H9 (cell line): Measurements from ENCODE around the gene CREB3L2. TPM values are rescaled to one million over a fixed set of nuclear protein-coding genes. Genes with fewer than 3 reads are reported as not detected.

Source experiments
- DNase-seq: peaks from one replicate; pipeline ENCODE4 v3.0.0-alpha.2; 2017
- H2AFZ ChIP-seq: one replicate; pipeline ENCODE4 v1.6.1; 2013; ENCODE audit warnings: mild to moderate bottlenecking, low read length, control low read depth, moderate library complexity
- H2AK5ac ChIP-seq: 2 replicates; pipeline ENCODE4 v1.6.1; 2013; ENCODE audit warnings: low read length, control low read depth, mixed read lengths; ENCODE audit not compliant: insufficient read length
- H2BK120ac ChIP-seq: one replicate; pipeline ENCODE4 v1.6.1; 2013; ENCODE audit warnings: low read depth, mild to moderate bottlenecking, low read length, control low read depth, inconsistent platforms; ENCODE audit not compliant: poor library complexity, severe bottlenecking
- H2BK12ac ChIP-seq: 2 replicates; pipeline ENCODE4 v1.6.1; 2013; ENCODE audit warnings: low read length, control low read depth, mixed read lengths, low read depth; ENCODE audit not compliant: insufficient read length
- H2BK15ac ChIP-seq: 2 replicates; pipeline ENCODE4 v1.6.1; 2013; ENCODE audit warnings: low read depth, low read length, control low read depth
- H2BK20ac ChIP-seq: one replicate; pipeline ENCODE4 v1.6.1; 2013; ENCODE audit warnings: low read depth, mild to moderate bottlenecking, low read length, control low read depth, inconsistent platforms; ENCODE audit not compliant: poor library complexity, severe bottlenecking
- H2BK5ac ChIP-seq: 2 replicates; pipeline ENCODE4 v1.6.1; 2013; ENCODE audit warnings: low read length, control low read depth, mixed read lengths; ENCODE audit not compliant: insufficient read length
- H3K14ac ChIP-seq: 2 replicates; pipeline ENCODE4 v1.6.1; 2013; ENCODE audit warnings: low read length, control low read depth; ENCODE audit not compliant: insufficient read depth
- H3K18ac ChIP-seq: 2 replicates; pipeline ENCODE4 v1.6.1; 2013; ENCODE audit warnings: low read depth, mild to moderate bottlenecking, mixed read lengths, low read length, control low read depth; ENCODE audit not compliant: insufficient read length
- H3K23ac ChIP-seq: 2 replicates; pipeline ENCODE4 v1.6.1; 2013; ENCODE audit warnings: low read length, control low read depth, mixed read lengths, low read depth; ENCODE audit not compliant: insufficient read length
- H3K23me2 ChIP-seq: 2 replicates; pipeline ENCODE4 v1.6.1; 2013; ENCODE audit warnings: low read depth, mild to moderate bottlenecking, mixed read lengths, low read length, control low read depth; ENCODE audit not compliant: insufficient read length, poor library complexity, severe bottlenecking
- H3K27ac ChIP-seq: 2 replicates; pipeline ENCODE4 v1.5.1; 2013; ENCODE audit warnings: low read length, control low read depth, mixed read lengths, low read depth; ENCODE audit not compliant: insufficient read length
- H3K27me3 ChIP-seq: 2 replicates; pipeline ENCODE4 v1.6.1; 2013; ENCODE audit warnings: low read length, control low read depth, inconsistent platforms; ENCODE audit not compliant: insufficient read depth
- H3K4ac ChIP-seq: 2 replicates; pipeline ENCODE4 v1.6.1; 2013; ENCODE audit warnings: low read depth, mild to moderate bottlenecking, control low read depth, inconsistent platforms, low read length, moderate library complexity
- H3K4me1 ChIP-seq: 2 replicates; pipeline ENCODE4 v1.6.1; 2013; ENCODE audit warnings: low read length, control low read depth, inconsistent platforms; ENCODE audit not compliant: insufficient read depth
- H3K4me2 ChIP-seq: 2 replicates; pipeline ENCODE4 v1.6.1; 2013; ENCODE audit warnings: low read length, control low read depth, mixed read lengths; ENCODE audit not compliant: insufficient read length, insufficient read depth
- H3K56ac ChIP-seq: 2 replicates; pipeline ENCODE4 v1.6.1; 2013; ENCODE audit warnings: low read depth, mild to moderate bottlenecking, mixed read lengths, low read length, control low read depth; ENCODE audit not compliant: insufficient read length
- H3K79me1 ChIP-seq: 2 replicates; pipeline ENCODE4 v1.6.1; 2013; ENCODE audit warnings: low read depth, mild to moderate bottlenecking, moderate library complexity, low read length, control low read depth, inconsistent platforms; ENCODE audit not compliant: insufficient read depth, poor library complexity, severe bottlenecking
- H3K79me2 ChIP-seq: 2 replicates; pipeline ENCODE4 v1.6.1; 2013; ENCODE audit warnings: low read length, control low read depth, inconsistent platforms; ENCODE audit not compliant: insufficient read depth
- H3K9ac ChIP-seq: 2 replicates; pipeline ENCODE4 v1.6.1; 2013; ENCODE audit warnings: low read length, control low read depth, mixed read lengths; ENCODE audit not compliant: insufficient read length; ENCODE audit errors: extremely low read depth
- H3K9me3 ChIP-seq: one replicate; pipeline ENCODE4 v1.6.1; 2013; ENCODE audit warnings: low read depth, low read length, inconsistent platforms; ENCODE audit not compliant: control insufficient read depth
- H3T11ph ChIP-seq: one replicate; pipeline ENCODE4 v1.6.1; 2013; ENCODE audit warnings: mild to moderate bottlenecking, low read length, control low read depth, inconsistent platforms
- H4K20me1 ChIP-seq: one replicate; pipeline ENCODE4 v1.6.1; 2013; ENCODE audit not compliant: control insufficient read depth, insufficient read length, insufficient read depth
- H4K5ac ChIP-seq: 2 replicates; pipeline ENCODE4 v1.6.1; 2013; ENCODE audit warnings: low read depth, mild to moderate bottlenecking, mixed read lengths, low read length, control low read depth; ENCODE audit not compliant: insufficient read length
- H4K8ac ChIP-seq: replicated peaks from 2 replicates; pipeline ENCODE4 v1.6.1; 2013; ENCODE audit warnings: low read length, control low read depth, mixed read lengths, low read depth; ENCODE audit not compliant: insufficient read length
- H4K91ac ChIP-seq: 2 replicates; pipeline ENCODE4 v1.6.1; 2013; ENCODE audit warnings: low read depth, mild to moderate bottlenecking, moderate library complexity, mixed read lengths, low read length, control low read depth; ENCODE audit not compliant: insufficient read length
- H3K27ac Mint-ChIP-seq, 3 experiments: 2 replicates in 2 of 3; 3 replicates in 1 of 3; pipeline ENCODE4 v1.8.0; 2020 to 2021; ENCODE audit warnings: mixed read lengths in 3 of 3, mild to moderate bottlenecking in 1 of 3, moderate library complexity in 1 of 3
- H3K27me3 Mint-ChIP-seq: 2 replicates; pipeline ENCODE4 v1.8.0; 2021; ENCODE audit warnings: low read depth, mild to moderate bottlenecking, moderate library complexity, mixed read lengths
- H3K36me3 Mint-ChIP-seq, 3 experiments: 2 replicates in 2 of 3; 3 replicates in 1 of 3; pipeline ENCODE4 v1.8.0; 2020 to 2021; ENCODE audit warnings: low read depth in 3 of 3, mixed read lengths in 3 of 3; ENCODE audit not compliant: insufficient read depth in 1 of 3
- H3K4me1 Mint-ChIP-seq, 2 experiments: 2 replicates each; pipeline ENCODE4 v1.8.0; 2020; ENCODE audit warnings: mixed read lengths in 2 of 2
- H3K4me3 Mint-ChIP-seq, 2 experiments: 2 replicates in 1 of 2; 3 replicates in 1 of 2; pipeline ENCODE4 v1.8.0; 2020 to 2021; ENCODE audit warnings: mild to moderate bottlenecking in 2 of 2, mixed read lengths in 2 of 2, moderate library complexity in 1 of 2
- H3K9me3 Mint-ChIP-seq, 2 experiments: 2 replicates in 1 of 2; 3 replicates in 1 of 2; pipeline ENCODE4 v1.8.0; 2020; ENCODE audit warnings: mild to moderate bottlenecking in 2 of 2, mixed read lengths in 2 of 2, moderate library complexity in 1 of 2
- WGBS: extraction: QIAGEN DNeasy Blood & Tissue Kit; methylation state at CpG from one replicate; pipeline ENCODE4 v1.1.7; 2013; ENCODE audit warnings: missing lambda C conversion rate, low lambda C conversion rate, mixed read lengths; ENCODE audit not compliant: insufficient read length; ENCODE audit errors: extremely low coverage; 5-methylcytosine and 5-hydroxymethylcytosine counted together
- total RNA-seq: library from RNA; stranded (reverse); gene quantifications from 2 replicates; pipeline ENCODE4 v1.2.1, GENCODE V29; 2021
- TF ChIP-seq, protein P1 (sequence below): fragments of 200-600 bp; sonication (generic); conservative IDR thresholded peaks from 3 replicates; pipeline ENCODE4 v1.8.0; 2021; ENCODE audit warnings: antibody characterized with exemption, mild to moderate bottlenecking

CREB3L2 gene
- total RNA-seq, 1 experiment from 2014 or later: 60.7 TPM

DNA sequence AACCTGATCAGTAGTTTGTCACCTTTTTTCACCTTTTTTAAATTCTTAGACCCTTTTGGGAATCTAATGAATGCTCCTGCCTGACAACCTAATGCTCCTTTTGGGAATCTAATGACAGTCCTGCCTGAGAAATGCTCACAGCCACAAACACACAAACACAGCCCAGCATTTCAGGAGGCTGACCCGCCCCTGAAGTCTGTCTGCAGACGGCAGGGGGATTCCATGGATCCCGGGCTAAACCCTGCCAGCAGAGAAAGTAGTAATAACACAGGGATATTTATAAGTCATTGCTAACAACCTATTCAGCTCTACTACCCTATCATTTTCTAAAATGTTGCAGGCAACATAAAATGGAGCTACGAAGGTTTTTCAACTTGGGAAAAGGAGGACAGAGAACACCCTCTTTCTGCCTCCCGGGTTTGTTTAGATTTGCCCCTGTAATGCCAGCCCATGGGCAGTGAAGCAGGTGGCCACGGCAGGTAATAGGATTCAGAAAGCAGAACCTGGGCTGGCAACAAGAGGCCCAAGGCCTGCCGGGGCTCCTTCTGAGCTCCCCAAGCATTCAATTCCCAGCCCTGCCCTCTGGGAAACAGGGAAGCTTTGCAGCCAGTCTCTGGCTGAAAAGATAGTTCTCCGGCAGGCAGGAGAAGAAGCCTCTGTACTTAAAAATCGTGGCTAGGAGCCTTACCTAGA is 65.2 kb downstream of the CREB3L2 start:
- H3K4me1 ChIP-seq: peaks cover 13% of the 10 kb centered on the region; the same call in 1 of the 2 replicates
- H2AK5ac ChIP-seq: no peak overlapping the region
- no peaks in the 10 kb centered on the region for H3K27me3 ChIP-seq
- H4K20me1 ChIP-seq: peaks cover 2% of the 10 kb centered on the region
- peaks cover 49 to 50% of the 10 kb centered on the region in 2 experiments for H3K4me1 Mint-ChIP-seq
- no peak overlapping the region for H3K56ac ChIP-seq
- no peak overlapping the region for H3K4me3 Mint-ChIP-seq
- no peaks in the 10 kb centered on the region for H3K9me3 Mint-ChIP-seq
- H3K23ac ChIP-seq: no peak overlapping the region
- H3K14ac ChIP-seq: no peak overlapping the region
- no peak overlapping the region for H4K5ac ChIP-seq
- H4K8ac ChIP-seq: no peak overlapping the region
- H3K9me3 ChIP-seq: no peaks in the 10 kb centered on the region
- H3K4me2 ChIP-seq: no peak overlapping the region
- no peak overlapping the region for H2AFZ ChIP-seq
- no peak overlapping the region for H4K91ac ChIP-seq
- TF ChIP-seq, protein P1, sequence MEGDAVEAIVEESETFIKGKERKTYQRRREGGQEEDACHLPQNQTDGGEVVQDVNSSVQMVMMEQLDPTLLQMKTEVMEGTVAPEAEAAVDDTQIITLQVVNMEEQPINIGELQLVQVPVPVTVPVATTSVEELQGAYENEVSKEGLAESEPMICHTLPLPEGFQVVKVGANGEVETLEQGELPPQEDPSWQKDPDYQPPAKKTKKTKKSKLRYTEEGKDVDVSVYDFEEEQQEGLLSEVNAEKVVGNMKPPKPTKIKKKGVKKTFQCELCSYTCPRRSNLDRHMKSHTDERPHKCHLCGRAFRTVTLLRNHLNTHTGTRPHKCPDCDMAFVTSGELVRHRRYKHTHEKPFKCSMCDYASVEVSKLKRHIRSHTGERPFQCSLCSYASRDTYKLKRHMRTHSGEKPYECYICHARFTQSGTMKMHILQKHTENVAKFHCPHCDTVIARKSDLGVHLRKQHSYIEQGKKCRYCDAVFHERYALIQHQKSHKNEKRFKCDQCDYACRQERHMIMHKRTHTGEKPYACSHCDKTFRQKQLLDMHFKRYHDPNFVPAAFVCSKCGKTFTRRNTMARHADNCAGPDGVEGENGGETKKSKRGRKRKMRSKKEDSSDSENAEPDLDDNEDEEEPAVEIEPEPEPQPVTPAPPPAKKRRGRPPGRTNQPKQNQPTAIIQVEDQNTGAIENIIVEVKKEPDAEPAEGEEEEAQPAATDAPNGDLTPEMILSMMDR: no peak
- no peak overlapping the region for H2BK15ac ChIP-seq
- no peak overlapping the region for H2BK5ac ChIP-seq
- no peak overlapping the region for H2BK120ac ChIP-seq
- peaks cover 4% of the 10 kb centered on the region for H3K79me1 ChIP-seq
- no peak overlapping the region for H3K27ac ChIP-seq
- H3K18ac ChIP-seq: no peak overlapping the region
- H3T11ph ChIP-seq: no peak overlapping the region
- no CpG with 5 or more reads among the region's 9 CpGs for WGBS
- no peak overlapping the region for H2BK12ac ChIP-seq
- no peak overlapping the region for H2BK20ac ChIP-seq
- peaks cover 0 to 3% (median 3%) of the 10 kb centered on the region in 3 experiments; a peak in 2 of 7 replicates for H3K36me3 Mint-ChIP-seq
- peak overlapping the region in 2 of 3 experiments; percentile 81 to 91; a peak in 4 of 7 replicates for H3K27ac Mint-ChIP-seq
- no peaks in the 10 kb centered on the region for H3K23me2 ChIP-seq
- no peaks in the 10 kb centered on the region for H3K27me3 Mint-ChIP-seq
- H3K4ac ChIP-seq: no peak overlapping the region
- no peak overlapping the region for H3K9ac ChIP-seq
- peaks cover 5% of the 10 kb centered on the region; the same call in 1 of the 2 replicates for H3K79me2 ChIP-seq
- DNase-seq: no peak
